GM11168 (cell line): ENCODE data around the gene CHST10.

Experiments used
- in situ Hi-C: fragments of 300-500 bp; cut with MboI; formaldehyde crosslinking; loops from one replicate; pipeline ENCODE4 v1.12.0; 2022; ENCODE audit warnings: low sequenced_read_pairs; ENCODE audit not compliant: unreplicated experiment

The CHST10 gene

GRCh38 chr2:100417711-100418124 lies 250 bp upstream of the CHST10 start:
- in situ Hi-C loops: no loop called here

GRCh38 chr2:100416397-100416934 lies 1.0 kb downstream of the CHST10 start:
- in situ Hi-C loops: no loop called here

DNA sequence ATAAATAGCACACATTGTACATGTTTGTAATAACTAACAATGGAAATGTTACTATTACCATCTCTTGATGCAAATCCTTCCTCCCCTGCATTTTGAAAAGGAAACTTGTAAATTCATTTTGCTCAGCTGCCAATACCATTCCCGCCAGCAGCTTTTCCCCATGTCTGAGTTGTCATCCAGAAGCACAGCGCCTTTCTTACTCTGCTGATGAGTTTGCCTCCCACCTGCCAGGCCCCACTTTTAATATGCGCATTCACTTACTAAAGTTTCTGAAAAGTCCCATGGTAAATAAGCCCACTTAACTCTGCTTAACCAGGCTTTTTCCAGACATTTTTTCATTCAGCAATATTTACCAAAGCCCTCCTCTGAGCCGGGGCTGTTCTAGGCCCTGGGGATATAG lies 3.9 kb downstream of the CHST10 start:
- in situ Hi-C loops: no loop called here

GRCh38 chr2:100412881-100413321 lies 4.6 kb downstream of the CHST10 start:
- in situ Hi-C loops: no loop called here

DNA sequence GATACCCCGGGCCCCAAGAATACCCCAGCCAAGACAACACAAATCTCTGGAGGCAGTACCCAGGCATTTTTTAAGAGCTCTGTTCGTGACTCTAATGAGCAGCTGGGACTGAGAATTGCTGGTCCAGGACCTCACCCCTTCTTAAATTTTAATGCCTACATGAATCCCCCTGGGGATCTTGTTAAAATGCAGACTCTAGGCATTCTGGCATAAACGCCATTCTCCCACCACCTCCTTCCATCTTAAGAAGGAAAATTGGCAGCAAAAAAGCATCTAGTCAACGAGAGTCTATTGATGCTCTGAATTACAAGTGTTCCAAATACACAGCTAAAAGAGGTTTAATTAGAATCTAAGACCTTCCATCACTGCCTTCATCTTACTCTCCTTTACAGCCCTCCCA lies 5.0 kb downstream of the CHST10 start:
- in situ Hi-C loops: no loop called here

GRCh38 chr2:100411841-100412292 lies 5.6 kb downstream of the CHST10 start:
- in situ Hi-C loops: no loop called here

DNA sequence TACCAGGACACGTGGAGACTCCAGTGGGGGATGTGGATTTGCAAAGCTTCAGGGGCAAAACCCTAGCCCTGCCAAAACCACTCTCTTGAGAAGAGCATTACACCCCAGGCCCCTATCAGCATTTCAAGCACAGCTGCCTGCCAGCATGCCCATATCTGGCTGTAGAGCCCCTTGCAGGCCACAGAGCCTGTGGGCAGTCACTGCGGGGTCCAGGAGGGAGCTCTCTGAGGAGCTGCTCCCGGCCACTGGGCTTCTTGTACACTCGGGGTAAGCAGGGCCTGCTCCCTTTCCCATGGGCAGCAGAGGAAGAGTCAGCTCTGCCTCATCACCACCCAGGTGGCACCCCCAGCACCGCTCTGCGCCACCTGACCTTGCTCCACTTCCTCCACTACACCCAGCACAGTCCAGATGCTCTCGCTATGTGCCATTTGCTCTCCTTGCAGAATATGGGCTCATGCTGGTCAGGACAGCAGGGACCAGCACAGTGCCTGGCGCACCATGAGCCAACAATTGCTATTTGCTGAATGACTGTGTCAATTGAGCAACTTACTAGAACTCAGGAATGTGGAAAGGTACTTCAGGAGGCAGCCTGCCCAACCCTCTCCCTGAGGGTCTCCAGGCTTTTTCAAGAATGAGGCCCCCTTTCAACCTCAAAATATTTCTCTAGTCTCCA lies 7.4 kb downstream of the CHST10 start:
- in situ Hi-C loops: no loop called here

DNA sequence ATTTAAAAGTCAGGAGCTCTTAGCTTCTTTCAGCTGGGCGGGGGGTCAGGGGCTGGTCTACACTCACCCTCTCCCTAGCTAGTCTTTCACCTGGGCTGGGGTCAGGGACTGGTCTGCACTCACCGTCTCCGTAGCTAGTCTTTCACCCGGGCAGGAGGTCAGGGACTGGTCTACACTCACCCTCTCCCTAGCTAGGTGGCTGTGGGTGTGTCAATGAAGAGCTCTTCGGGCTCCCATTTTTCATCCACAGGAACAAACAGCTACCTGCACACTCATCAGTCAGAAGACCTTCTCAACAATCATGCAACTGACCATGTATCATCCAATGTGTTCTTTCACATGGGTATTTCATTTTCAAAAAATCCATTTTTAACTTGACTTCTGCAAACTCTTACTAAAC lies 8.0 kb downstream of the CHST10 start:
- in situ Hi-C loops: no loop called here

DNA sequence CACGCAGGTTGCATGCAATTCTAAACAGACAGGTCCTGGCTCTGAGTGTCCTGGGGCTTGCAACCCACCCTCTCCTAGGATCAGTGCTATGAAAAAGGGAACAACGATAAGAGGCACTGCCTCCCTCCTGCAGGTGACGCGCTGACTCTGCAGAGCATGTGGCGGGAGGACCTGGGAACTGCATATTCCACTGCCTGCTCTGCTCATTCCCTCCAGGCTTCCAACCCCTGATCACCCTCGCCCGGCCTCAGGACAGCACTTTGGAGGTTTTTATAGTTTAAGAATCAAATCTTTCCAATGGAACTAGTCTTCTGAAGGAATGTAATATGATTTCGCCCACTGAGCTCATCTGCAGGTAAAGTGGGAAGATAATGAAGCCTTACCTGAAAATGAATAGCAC lies 8.5 kb downstream of the CHST10 start:
- in situ Hi-C loops: no loop called here

DNA sequence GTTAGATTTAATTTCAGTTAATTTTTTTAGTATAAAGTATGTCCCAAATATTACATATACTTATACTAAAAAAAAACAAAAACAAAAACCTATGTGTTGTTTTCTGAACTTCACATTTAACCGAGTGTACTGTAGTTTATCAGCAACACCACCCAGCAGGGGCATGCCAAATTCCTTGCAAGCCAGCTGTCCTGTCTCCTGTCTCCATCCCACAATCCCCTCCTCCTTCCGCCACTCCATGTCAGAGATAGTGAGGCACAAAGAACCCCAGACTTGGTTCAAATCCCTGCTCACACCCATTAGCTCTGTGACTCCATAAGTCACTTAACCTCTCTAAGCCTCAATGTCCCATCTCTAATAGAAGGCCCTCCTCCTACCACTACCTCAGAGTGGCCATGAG lies 9.4 kb downstream of the CHST10 start:
- in situ Hi-C loops: no loop called here

GRCh38 chr2:100407563-100407962 lies 9.9 kb downstream of the CHST10 start:
- in situ Hi-C loops: no loop called here

- in situ Hi-C loops: no loop called here
Measured at GRCh38 chr2:100407073-100407472, 10.4 kb downstream of the CHST10 start.

DNA sequence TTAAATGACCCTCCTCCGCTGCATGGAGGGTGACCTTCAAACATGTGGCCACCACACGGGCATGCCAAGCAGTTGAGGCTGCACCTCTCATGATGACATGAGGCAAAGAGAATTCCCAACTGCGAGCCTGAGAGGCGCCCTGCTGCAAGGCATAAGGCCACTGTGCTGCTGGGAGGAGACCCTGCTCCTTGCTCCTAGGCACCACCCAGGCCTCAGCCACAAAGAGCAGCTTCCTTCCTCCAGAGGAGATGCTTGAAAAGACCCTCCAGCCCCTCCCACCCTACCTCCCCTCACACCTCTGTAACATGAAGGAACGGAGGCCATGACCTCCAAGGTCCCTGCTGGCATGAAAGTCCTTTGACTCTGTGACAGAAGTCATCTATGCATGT lies 11.4 kb downstream of the CHST10 start:
- in situ Hi-C loops: no loop called here

DNA sequence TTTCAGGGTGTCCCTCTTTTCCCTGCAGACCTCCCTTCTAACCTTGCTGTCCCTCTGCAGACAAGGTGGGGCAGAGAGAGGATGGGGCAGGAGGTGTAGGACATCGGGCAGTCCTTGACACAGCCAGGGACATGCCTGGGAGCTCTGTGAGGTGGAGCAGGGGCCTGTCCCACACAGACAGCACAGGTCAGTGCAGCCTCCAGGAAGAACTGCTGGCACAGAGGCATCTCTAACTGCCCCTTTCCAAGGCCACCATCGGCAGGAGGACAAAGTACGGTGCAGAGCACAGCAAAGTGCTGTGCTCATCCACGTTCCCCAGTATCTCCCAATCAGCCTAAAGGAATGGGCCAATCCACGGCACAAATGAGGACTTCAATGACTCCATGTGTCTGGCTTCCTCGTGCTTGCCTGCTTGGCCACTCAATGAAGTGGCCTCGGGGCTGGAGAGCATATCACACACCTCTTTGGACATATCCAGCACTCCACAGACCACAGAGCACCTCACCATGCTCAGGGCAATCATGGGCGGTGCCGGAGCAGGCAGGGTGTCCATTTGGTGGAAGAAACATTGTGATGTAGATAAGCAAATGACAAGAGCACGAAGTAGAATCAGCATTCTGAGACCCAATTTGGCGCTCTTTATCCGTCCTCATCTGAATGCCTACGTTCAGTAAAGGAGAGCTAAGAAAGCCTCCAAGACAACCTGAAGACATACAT lies 11.9 kb downstream of the CHST10 start:
- in situ Hi-C loops: no loop called here

- in situ Hi-C loops: no loop called here
Measured at GRCh38 chr2:100404411-100404810, 13.1 kb downstream of the CHST10 start.

DNA sequence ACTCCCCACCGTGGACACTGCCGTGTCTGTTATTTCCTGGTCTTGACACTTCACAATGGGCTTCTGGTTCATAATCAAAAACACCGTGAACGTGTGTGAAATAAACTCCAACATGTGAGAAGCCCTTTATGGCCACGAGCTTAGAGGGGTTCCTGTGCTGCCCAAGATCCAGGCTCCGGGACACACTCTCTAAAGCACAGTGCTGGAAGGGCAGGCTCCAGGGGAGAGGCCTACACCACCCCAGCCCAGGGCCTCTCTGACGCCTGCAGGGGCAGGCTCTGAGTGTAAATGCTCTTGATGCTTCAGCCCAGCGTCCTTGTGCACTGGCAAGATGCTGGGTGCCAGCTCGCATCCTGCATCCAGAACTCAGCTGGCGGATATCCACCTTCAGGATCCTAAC lies 13.7 kb downstream of the CHST10 start:
- in situ Hi-C loops: no loop called here

- in situ Hi-C loops: no loop called here
Measured at GRCh38 chr2:100401268-100401667, 16.2 kb downstream of the CHST10 start.

DNA sequence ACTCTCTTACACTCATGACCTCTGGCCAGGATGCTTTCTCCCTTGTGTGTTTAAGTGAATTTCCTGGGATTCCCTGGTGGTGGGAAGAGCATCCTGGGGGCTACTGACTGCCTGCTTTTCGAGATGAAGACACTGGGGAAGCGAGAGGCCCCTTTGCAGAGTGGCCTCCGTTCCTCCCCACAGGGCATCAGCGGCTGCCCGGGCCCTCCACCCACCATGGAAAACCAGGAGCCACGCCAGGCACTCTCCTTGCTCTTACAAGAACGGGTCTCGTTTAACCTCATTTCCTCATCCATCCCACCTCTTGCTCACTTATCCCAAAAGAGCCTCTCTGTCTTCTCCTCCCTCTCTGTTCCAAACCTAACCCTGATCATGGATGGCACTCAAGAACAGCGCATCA lies 17.8 kb downstream of the CHST10 start:
- in situ Hi-C loops: no loop called here

- in situ Hi-C loops: no loop called here
Measured at GRCh38 chr2:100397976-100398375, 19.5 kb downstream of the CHST10 start.

GRCh38 chr2:100397118-100397860 lies 20.2 kb downstream of the CHST10 start:
- in situ Hi-C loops: no loop called here

- in situ Hi-C loops: no loop called here
Measured at GRCh38 chr2:100396483-100396882, 21.0 kb downstream of the CHST10 start.
